OCI-LY7 (cell line): ENCODE results near the gene MYO18B.

Source experiments
- CTCF ChIP-seq: fragments of 200-600 bp; sonication (generic); conservative IDR thresholded peaks from 2 replicates; pipeline ENCODE4 v1.5.1; 2014; ENCODE audit warnings: mild to moderate bottlenecking, antibody characterized with exemption, low read length, moderate library complexity, mixed read lengths
- EZH2phosphoT487 ChIP-seq: fragments of 200-600 bp; sonication (generic); IDR thresholded peaks from 2 replicates; pipeline ENCODE4 v1.6.1; 2018; ENCODE audit warnings: low read depth, borderline replicate concordance, mild to moderate bottlenecking, mixed run types, antibody characterized with exemption, low read length, moderate library complexity, mixed read lengths

GRCh38 chr22:25814685-25815084, 72.7 kb downstream of the MYO18B start:
- no peak for TF ChIP-seq CTCF
- no peak for TF ChIP-seq EZH2phosphoT487
